ENCODE results near the gene MMP13. TPM values are rescaled to one million over a fixed set of nuclear protein-coding genes. Genes with fewer than 3 reads are reported as not detected.
"Not testable (repeated sequence)": the region's sequence is repeated elsewhere in the genome, so short reads cannot be mapped to it uniquely, and the experiment has no call there.

Gene MMP13
- total and polyA plus RNA-seq, 12 donors = not detected

DNA sequence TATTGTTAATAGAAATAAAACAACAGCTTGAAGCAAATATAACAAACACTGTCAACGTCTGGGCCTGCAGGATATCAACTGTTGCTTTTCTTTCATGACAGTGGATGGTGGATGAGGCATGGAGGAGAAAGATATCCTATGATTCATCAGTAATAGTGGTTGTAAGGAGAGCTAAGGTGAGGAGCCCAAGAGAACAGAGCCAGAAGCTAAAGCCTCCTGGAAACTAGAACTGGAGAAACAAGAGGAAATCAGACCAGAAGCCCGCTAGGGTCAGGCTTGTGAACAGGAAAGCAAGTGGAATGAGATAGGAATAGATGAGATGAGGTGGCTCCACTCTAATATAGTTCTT, 43.1 kb downstream of the MMP13 start:
- ATAC-seq = no peak
- 71 to 75% methylated on average over 2 of the region's 2 CpGs for WGBS, 2 donors

DNA sequence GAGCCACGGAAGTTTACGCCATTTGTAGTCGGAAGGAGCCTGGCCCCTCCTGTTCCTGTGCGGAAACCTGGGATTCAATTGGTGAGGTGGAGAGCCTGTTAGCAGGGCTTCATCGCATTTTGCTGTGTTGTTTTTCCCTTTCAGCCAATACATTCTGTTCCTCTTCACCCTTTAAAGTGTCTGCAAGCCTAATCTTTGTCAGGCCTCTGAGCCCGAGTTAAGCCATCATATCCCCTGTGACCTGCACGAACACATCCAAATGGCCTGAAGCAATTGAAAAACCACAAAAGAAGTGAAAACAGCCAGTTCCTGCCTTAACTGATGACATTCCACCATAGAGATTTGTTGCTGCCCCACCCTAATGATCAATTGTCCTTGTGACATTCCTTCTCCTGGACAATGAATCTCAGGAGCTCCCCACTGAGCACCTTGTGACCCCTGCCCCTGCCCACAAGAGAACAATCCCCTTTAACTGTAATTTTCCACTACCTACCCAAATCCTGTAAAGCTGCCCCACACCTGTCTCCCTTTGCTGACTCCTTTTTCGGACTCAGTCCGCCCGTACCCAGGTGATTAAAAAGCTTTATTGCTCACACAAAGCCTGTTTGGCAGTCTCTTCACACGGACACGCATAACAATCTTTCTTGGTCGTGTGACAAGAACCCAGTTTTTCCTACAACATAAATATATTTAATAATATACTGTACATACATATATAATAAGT, 43.6 kb downstream of the MMP13 start:
- ATAC-seq = no peak
- H3K9me3 ChIP-seq = no peaks in the 10 kb centered on the region

More for the DNA sequence above, 43.1 kb downstream of the MMP13 start:
- Histone ChIP-seq H3K36me3 (no peaks in the 10 kb centered on the region), H3K4me3 (no peak overlapping the region), H3K4me1 (no peaks in the 10 kb centered on the region), H3K9me3 (no peaks in the 10 kb centered on the region), H3K27me3 (peaks cover 0 to 4% (median 0%) of the 10 kb centered on the region in 7 donors), H3K27ac (no peak overlapping the region)
- TF ChIP-seq, protein P1, sequence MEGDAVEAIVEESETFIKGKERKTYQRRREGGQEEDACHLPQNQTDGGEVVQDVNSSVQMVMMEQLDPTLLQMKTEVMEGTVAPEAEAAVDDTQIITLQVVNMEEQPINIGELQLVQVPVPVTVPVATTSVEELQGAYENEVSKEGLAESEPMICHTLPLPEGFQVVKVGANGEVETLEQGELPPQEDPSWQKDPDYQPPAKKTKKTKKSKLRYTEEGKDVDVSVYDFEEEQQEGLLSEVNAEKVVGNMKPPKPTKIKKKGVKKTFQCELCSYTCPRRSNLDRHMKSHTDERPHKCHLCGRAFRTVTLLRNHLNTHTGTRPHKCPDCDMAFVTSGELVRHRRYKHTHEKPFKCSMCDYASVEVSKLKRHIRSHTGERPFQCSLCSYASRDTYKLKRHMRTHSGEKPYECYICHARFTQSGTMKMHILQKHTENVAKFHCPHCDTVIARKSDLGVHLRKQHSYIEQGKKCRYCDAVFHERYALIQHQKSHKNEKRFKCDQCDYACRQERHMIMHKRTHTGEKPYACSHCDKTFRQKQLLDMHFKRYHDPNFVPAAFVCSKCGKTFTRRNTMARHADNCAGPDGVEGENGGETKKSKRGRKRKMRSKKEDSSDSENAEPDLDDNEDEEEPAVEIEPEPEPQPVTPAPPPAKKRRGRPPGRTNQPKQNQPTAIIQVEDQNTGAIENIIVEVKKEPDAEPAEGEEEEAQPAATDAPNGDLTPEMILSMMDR (IDR thresholded peaks at IDR 0.05) = no peak
- intact Hi-C loops (cut with DNase I) = no loop called here
- no peak for DNase-seq

DNA sequence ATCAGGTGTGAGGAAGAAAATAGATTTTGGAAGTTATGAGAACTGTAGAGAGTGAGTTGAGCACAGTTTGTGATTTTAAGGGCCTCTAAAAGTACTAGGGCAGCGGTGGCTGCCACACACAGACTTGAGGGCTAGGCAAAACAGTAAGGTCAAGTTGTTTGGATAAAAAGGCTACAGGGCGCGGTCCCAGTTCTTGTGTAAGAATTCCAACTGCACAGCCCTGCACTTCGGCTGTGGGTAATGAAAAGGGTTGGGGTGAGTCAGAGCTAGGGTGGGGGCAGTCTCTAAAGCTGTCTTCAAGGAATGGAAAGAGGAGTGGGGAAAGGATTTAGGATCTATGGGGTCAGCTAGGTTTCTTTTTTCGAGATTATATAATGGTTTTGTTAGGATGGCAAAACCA, 49.7 kb downstream of the MMP13 start:
- H3K9me3 ChIP-seq; DNase-seq; H3K27ac ChIP-seq; H3K27me3 ChIP-seq; H3K36me3 ChIP-seq; intact Hi-C loops (cut with DNase I); H3K4me3 ChIP-seq; ATAC-seq; H3K4me1 ChIP-seq: not testable (repeated sequence)
- WGBS, 2 donors = 83 to 91% methylated on average over 5 of the region's 5 CpGs

More for the DNA sequence above, 43.6 kb downstream of the MMP13 start:
- DNase-seq = no peak
- intact Hi-C loops (cut with DNase I) = no loop called here
- TF ChIP-seq, protein P1 (IDR thresholded peaks at IDR 0.05) = no peak
- Histone ChIP-seq H3K27me3 (peaks cover 0 to 2% (median 0%) of the 10 kb centered on the region in 7 donors), H3K4me3 (no peak overlapping the region), H3K27ac (no peak overlapping the region), H3K36me3 (no peaks in the 10 kb centered on the region), H3K4me1 (no peaks in the 10 kb centered on the region)
- WGBS, 2 donors = 90 to 91% methylated on average over 13 of the region's 13 CpGs

DNA sequence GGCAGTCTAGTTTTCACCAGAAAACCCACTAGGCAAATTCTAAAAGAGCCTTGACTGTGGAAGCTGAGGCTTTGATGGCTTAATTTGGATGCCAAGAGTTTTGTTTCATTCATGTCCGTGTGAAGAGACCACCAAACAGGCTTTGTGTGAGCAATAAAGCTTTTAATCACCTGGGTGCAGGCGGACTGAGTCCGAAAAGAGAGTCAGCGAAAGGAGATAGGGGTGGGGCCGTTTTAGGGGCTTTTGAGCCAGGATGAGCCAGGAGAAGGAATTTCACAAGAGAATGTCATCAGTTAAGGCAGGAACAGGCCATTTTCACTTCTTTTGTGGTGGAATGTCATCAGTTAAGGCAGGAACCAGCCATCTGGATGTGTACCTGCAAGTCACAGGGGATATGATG, 51.6 kb downstream of the MMP13 start:
- H3K4me1 ChIP-seq; H3K27ac ChIP-seq; H3K4me3 ChIP-seq; H3K9me3 ChIP-seq; H3K27me3 ChIP-seq; H3K36me3 ChIP-seq; DNase-seq; intact Hi-C loops (cut with DNase I); ATAC-seq: not testable (repeated sequence)
- 69 to 75% methylated on average over 5 of the region's 5 CpGs for WGBS, 2 donors

DNA sequence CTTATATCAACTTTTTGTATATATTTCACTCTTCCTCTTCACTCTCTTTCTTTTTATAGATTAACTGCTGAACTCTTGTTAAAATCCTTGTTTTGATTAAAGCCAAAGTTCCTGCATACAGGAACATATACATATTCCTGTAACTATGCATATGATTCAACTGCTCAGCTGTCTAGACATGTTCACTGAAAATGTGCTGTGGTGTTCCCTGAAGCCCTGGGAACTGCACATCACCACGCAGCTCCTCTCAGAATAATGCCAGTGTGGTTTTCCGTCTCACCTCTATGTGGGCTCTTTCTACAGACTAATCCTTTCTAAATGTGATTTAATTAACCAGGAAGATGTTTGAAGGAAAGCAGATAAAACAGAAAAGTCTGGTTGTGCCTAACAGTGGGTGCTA, 55.2 kb downstream of the MMP13 start:
- 81 to 85% methylated on average over 2 of the region's 2 CpGs for WGBS, 2 donors
- Histone ChIP-seq H3K9me3 (peaks cover 0 to 7% (median 0%) of the 10 kb centered on the region in 11 donors), H3K36me3 (no peaks in the 10 kb centered on the region), H3K27ac (no peak overlapping the region), H3K4me3 (no peak overlapping the region), H3K4me1 (no peaks in the 10 kb centered on the region), H3K27me3 (no peaks in the 10 kb centered on the region)
- TF ChIP-seq, protein P1 (IDR thresholded peaks at IDR 0.05) = no peak
- intact Hi-C loops (cut with DNase I) = no loop called here
- DNase-seq (no peak), ATAC-seq (no peak)

Other genes starting within 250 kb of the MMP13 start
- gene MMP27, start 250.0 kb downstream of the MMP13 start, total RNA-seq = not detected
- not detected for gene MMP27, start 250.0 kb downstream of the MMP13 start, polyA plus RNA-seq
- 1 to 10 TPM in 1 of 10 donors, under 1 TPM in 2, not detected in 7; 0.15 to 1.4 (median 0.28) TPM for gene MMP8, start 230.8 kb downstream of the MMP13 start, total RNA-seq
- under 1 TPM in 1 of 2 donors, not detected in 1; 0.13 TPM for gene MMP8, start 230.8 kb downstream of the MMP13 start, polyA plus RNA-seq
- gene MMP10, start 175.1 kb downstream of the MMP13 start, total RNA-seq = not detected
- not detected for gene MMP10, start 175.1 kb downstream of the MMP13 start, polyA plus RNA-seq
- gene MMP1, start 157.6 kb downstream of the MMP13 start, total RNA-seq = 1 to 10 TPM in 2 of 10 donors, under 1 TPM in 2, not detected in 6; 0.26 to 2.8 (median 1.2) TPM
- gene MMP1, start 157.6 kb downstream of the MMP13 start, polyA plus RNA-seq = under 1 TPM in 1 of 2 donors, not detected in 1; 0.28 TPM
- gene MMP3, start 112.1 kb downstream of the MMP13 start, total RNA-seq = not detected
- not detected for gene MMP3, start 112.1 kb downstream of the MMP13 start, polyA plus RNA-seq
- under 1 TPM in 1 of 10 donors, not detected in 9; 0.30 TPM for gene MMP12, start 80.8 kb downstream of the MMP13 start, total RNA-seq
- gene MMP12, start 80.8 kb downstream of the MMP13 start, polyA plus RNA-seq = not detected
- gene DCUN1D5, start 136.4 kb upstream of the MMP13 start, total RNA-seq = 10 to 100 TPM; 18.7 to 32.6 (median 21.9) TPM
- gene DCUN1D5, start 136.4 kb upstream of the MMP13 start, polyA plus RNA-seq = 10 to 100 TPM in 1 of 2 donors, 1 to 10 TPM in 1; 8.8 to 36.7 TPM
- gene DYNC2H1, start 153.7 kb upstream of the MMP13 start, total RNA-seq = 1 to 10 TPM; 2.2 to 5.9 (median 3.9) TPM
- 1 to 10 TPM; 3.4 to 5.9 TPM for gene DYNC2H1, start 153.7 kb upstream of the MMP13 start, polyA plus RNA-seq